ENCODE data around the gene NANOG.

- TF ChIP-seq CTCF (IDR thresholded peaks at IDR 0.05) (no peak), JUN (IDR thresholded peaks at IDR 0.05) (no peak), BHLHE40 (IDR thresholded peaks at IDR 0.05; ENCODE audit: low read depth, low read length) (no peak), TP53 (CRISPR knock-in tag; IDR thresholded peaks at IDR 0.05) (no peak)
Measured at GRCh38 chr12:7749442-7749841, 39.8 kb upstream of the NANOG start.

All from A549 (cell line).